Esophagus muscularis mucosa (tissue), 4 donors: ENCODE results near the gene FAR2. TPM values are rescaled to one million over a fixed set of nuclear protein-coding genes. Genes with fewer than 3 reads are reported as not detected.

ENCODE experiments used
- DNase-seq: peaks from one replicate; pipeline ENCODE4 v3.0.0-alpha.2; 2017; ENCODE audit errors: extremely low spot score
- H3K27ac ChIP-seq, 4 donors: fragments of 200-600 bp; sonication (generic); replicated peaks in 1 of 4; 1 replicate in 3 of 4; 2 replicates in 1 of 4; pipeline ENCODE4 v1.5.1; 2016 to 2019; ENCODE audit warnings: mild to moderate bottlenecking in 1 of 4
- H3K27me3 ChIP-seq, 4 donors: fragments of 200-600 bp; sonication (generic); one replicate each; pipeline versions ENCODE4 v1.5.1 to v1.6.0; 2016 to 2019
- H3K36me3 ChIP-seq, 4 donors: fragments of 200-600 bp; sonication (generic); one replicate each; pipeline ENCODE4 v1.5.1; 2016 to 2019
- H3K4me1 ChIP-seq, 4 donors: fragments of 200-600 bp; sonication (generic); one replicate each; pipeline ENCODE4 v1.5.1; 2016 to 2019
- H3K4me3 ChIP-seq, 4 donors: fragments of 200-600 bp; sonication (generic); 1 replicate in 2 of 4; 2 replicates in 2 of 4; pipeline ENCODE4 v1.5.1; 2016 to 2019; ENCODE audit warnings: mild to moderate bottlenecking in 4 of 4, moderate library complexity in 1 of 4
- H3K9me3 ChIP-seq, 4 donors: fragments of 200-600 bp; sonication (generic); 1 replicate in 3 of 4; 2 replicates in 1 of 4; pipeline ENCODE4 v1.5.1; 2016 to 2019
- CTCF ChIP-seq, 3 experiments: fragments of 200-600 bp in 2 of 3; fragments of 450-650 bp in 1 of 3; sonication (generic) in 2 of 3; IDR thresholded peaks; one replicate each; pipeline ENCODE4 v1.5.1; 2017 to 2019; ENCODE audit warnings: antibody characterized with exemption in 3 of 3, mild to moderate bottlenecking in 2 of 3, moderate library complexity in 1 of 3
- EP300 ChIP-seq: sonication (generic); formaldehyde crosslinking; IDR thresholded peaks from one replicate; pipeline ENCODE4 v1.6.1; 2017; ENCODE audit warnings: antibody characterized with exemption
- POLR2A ChIP-seq: fragments of 450-650 bp; IDR thresholded peaks from one replicate; pipeline ENCODE4 v1.6.1; 2017; ENCODE audit warnings: antibody characterized with exemption, moderate library complexity, mild to moderate bottlenecking, low read depth
- POLR2AphosphoS5 ChIP-seq, 2 donors: sonication (generic); formaldehyde crosslinking; IDR thresholded peaks; one replicate each; pipeline ENCODE4 v1.6.1; 2017; ENCODE audit warnings: antibody characterized with exemption in 2 of 2
- WGBS: methylation state at CpG from one replicate; pipeline ENCODE4 v1.1.5; 2018; 5-methylcytosine and 5-hydroxymethylcytosine counted together
- intact Hi-C: fragments of 100-400 bp; cut with DNase I; formaldehyde crosslinking; loops from one replicate; pipeline ENCODE4 v1.15.1; 2023
- total RNA-seq, 4 donors: library from RNA; depleted of rRNA; stranded (reverse); fragments of >200 nt; gene quantifications; one replicate each; pipeline versions ENCODE4 v1.1.0 to v1.2.1, GENCODE V29; 2016

Gene FAR2
- total RNA-seq, 4 donors from 2014 or later: 11.6 to 15.0 (median 11.9) TPM

- intact Hi-C loops: no loop called here
- Histone ChIP-seq H3K36me3 (peaks cover 0 to 11% (median 5%) of the 10 kb centered on the region in 4 donors), H3K27me3 (no peaks in the 10 kb centered on the region), H3K4me1 (peaks cover 0 to 9% (median 5%) of the 10 kb centered on the region in 4 donors), H3K27ac (no peak overlapping the region), H3K4me3 (no peak overlapping the region), H3K9me3 (no peaks in the 10 kb centered on the region)
- WGBS: 93% methylated on average over 4 of the region's 4 CpGs
- no peak for DNase-seq
- no peak for TF ChIP-seq EP300
- TF ChIP-seq POLR2A: no peak
- no peak for TF ChIP-seq POLR2AphosphoS5 (IDR thresholded peaks at IDR 0.05)
- TF ChIP-seq CTCF (IDR thresholded peaks at IDR 0.05): no peak
Measured at GRCh38 chr12:29277231-29277630, 128.2 kb downstream of the FAR2 start.

GRCh38 chr12:29278673-29279420 lies 129.8 kb downstream of the FAR2 start:
- peaks cover 0 to 14% (median 7%) of the 10 kb centered on the region in 4 donors for H3K4me1 ChIP-seq
- H3K27ac ChIP-seq: no peak overlapping the region
- peaks cover 0 to 9% (median under 1%) of the 10 kb centered on the region in 4 donors for H3K36me3 ChIP-seq
- TF ChIP-seq CTCF (IDR thresholded peaks at IDR 0.05): no peak
- TF ChIP-seq POLR2A: no peak
- TF ChIP-seq POLR2AphosphoS5 (IDR thresholded peaks at IDR 0.05): no peak
- TF ChIP-seq EP300: no peak
- intact Hi-C loops: no loop called here
- no peak overlapping the region for H3K4me3 ChIP-seq
- DNase-seq: no peak
- no peaks in the 10 kb centered on the region for H3K27me3 ChIP-seq
- 36% methylated on average over 3 of the region's 3 CpGs for WGBS
- no peaks in the 10 kb centered on the region for H3K9me3 ChIP-seq

GRCh38 chr12:29281371-29282005 lies 132.4 kb downstream of the FAR2 start:
- no peak for TF ChIP-seq POLR2A
- TF ChIP-seq EP300: no peak
- TF ChIP-seq POLR2AphosphoS5 (IDR thresholded peaks at IDR 0.05): no peak
- TF ChIP-seq CTCF (IDR thresholded peaks at IDR 0.05): no peak
- Histone ChIP-seq H3K27me3 (no peaks in the 10 kb centered on the region), H3K4me3 (no peak overlapping the region), H3K36me3 (peaks cover 0 to 9% (median 0%) of the 10 kb centered on the region in 4 donors), H3K4me1 (peaks cover 0 to 14% (median 7%) of the 10 kb centered on the region in 4 donors), H3K27ac (no peak overlapping the region), H3K9me3 (no peaks in the 10 kb centered on the region)
- no peak for DNase-seq
- WGBS: 69% methylated on average over 5 of the region's 5 CpGs
- intact Hi-C loops: no loop called here

- Histone ChIP-seq H3K27me3 (no peaks in the 10 kb centered on the region), H3K27ac (no peak overlapping the region), H3K36me3 (peaks cover 0 to 9% (median 0%) of the 10 kb centered on the region in 4 donors), H3K4me3 (no peak overlapping the region), H3K4me1 (peaks cover 0 to 14% (median 7%) of the 10 kb centered on the region in 4 donors), H3K9me3 (no peaks in the 10 kb centered on the region)
- no peak for DNase-seq
- intact Hi-C loops: no loop called here
- TF ChIP-seq CTCF (IDR thresholded peaks at IDR 0.05) (no peak), EP300 (no peak), POLR2A (no peak), POLR2AphosphoS5 (IDR thresholded peaks at IDR 0.05) (no peak)
- 51% methylated on average over 2 of the region's 2 CpGs for WGBS
Measured at GRCh38 chr12:29282031-29282816, 133.1 kb downstream of the FAR2 start.
